ENCODE results near the gene CHEK1. TPM values are rescaled to one million over a fixed set of nuclear protein-coding genes. Genes with fewer than 3 reads are reported as not detected.

The CHEK1 gene
- total and polyA plus RNA-seq, 9 of the 15 experiments (the other 6 are each of a cell fraction or from before 2014, with no cell fraction given), result 62.6 to 108 (median 87.5) TPM

DNA sequence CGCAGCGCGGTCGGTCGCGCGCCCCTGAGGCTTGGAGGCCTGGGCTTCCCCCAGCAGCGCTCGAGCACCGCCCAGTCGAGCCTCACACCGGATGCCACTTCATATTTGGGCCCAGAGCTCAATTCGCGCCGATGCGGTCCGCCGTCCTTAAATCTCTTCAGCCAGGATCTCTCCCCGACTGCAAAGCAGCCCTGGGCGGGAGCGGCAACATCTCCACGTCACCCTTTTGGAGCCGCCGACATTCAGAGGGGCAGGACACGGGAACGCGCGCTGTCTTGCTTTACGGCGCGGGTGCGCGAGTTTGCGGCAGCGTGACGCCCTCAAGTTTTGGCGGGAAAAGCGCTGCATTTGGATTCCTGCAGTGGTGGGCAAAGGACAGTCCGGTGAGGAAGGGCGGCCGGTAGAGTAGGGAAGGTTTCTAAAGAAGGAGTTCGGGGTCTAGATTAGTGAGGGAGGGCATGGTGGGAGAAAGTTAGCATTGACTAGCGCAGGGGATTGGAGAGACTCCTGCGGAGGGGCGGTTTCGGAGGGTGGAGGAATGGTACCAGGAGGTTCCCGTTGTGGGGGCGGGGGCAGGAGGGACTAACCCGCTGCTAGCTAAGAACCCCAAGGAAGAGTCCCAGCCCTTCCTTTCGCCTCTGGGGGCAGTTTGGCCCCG, 796 bp downstream of the CHEK1 start (continued):
- peak; percentile 83 for TF ChIP-seq ETV1 (tag; conservative IDR thresholded peaks at IDR 0.05; ENCODE audit: low read depth)
- no peak for TF ChIP-seq TAL1 (IDR thresholded peaks at IDR 0.05)
- TF ChIP-seq, protein P1, sequence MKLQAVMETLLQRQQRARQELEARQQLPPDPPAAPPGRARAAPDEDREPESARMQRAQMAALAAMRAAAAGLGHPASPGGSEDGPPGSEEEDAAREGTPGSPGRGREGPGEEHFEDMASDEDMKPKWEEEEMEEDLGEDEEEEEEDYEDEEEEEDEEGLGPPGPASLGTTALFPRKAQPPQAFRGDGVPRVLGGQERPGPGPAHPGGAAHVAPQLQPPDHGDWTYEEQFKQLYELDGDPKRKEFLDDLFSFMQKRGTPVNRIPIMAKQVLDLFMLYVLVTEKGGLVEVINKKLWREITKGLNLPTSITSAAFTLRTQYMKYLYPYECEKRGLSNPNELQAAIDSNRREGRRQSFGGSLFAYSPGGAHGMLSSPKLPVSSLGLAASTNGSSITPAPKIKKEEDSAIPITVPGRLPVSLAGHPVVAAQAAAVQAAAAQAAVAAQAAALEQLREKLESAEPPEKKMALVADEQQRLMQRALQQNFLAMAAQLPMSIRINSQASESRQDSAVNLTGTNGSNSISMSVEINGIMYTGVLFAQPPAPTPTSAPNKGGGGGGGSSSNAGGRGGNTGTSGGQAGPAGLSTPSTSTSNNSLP (IDR thresholded peaks at IDR 0.05; ENCODE audit: borderline replicate concordance, low read depth, low read length), result 0 out of 2 replicates have a peak, but pooled peaks have one; percentile 15
- TF ChIP-seq MYBL2 (IDR thresholded peaks at IDR 0.05; ENCODE audit: low read depth), result peak; percentile 51; the same call in 1 of the 2 replicates
- no peak for TF ChIP-seq MYBL2 (CRISPR knock-in tag; IDR thresholded peaks at IDR 0.05; ENCODE audit: borderline replicate concordance)
- TF ChIP-seq, protein P2, sequence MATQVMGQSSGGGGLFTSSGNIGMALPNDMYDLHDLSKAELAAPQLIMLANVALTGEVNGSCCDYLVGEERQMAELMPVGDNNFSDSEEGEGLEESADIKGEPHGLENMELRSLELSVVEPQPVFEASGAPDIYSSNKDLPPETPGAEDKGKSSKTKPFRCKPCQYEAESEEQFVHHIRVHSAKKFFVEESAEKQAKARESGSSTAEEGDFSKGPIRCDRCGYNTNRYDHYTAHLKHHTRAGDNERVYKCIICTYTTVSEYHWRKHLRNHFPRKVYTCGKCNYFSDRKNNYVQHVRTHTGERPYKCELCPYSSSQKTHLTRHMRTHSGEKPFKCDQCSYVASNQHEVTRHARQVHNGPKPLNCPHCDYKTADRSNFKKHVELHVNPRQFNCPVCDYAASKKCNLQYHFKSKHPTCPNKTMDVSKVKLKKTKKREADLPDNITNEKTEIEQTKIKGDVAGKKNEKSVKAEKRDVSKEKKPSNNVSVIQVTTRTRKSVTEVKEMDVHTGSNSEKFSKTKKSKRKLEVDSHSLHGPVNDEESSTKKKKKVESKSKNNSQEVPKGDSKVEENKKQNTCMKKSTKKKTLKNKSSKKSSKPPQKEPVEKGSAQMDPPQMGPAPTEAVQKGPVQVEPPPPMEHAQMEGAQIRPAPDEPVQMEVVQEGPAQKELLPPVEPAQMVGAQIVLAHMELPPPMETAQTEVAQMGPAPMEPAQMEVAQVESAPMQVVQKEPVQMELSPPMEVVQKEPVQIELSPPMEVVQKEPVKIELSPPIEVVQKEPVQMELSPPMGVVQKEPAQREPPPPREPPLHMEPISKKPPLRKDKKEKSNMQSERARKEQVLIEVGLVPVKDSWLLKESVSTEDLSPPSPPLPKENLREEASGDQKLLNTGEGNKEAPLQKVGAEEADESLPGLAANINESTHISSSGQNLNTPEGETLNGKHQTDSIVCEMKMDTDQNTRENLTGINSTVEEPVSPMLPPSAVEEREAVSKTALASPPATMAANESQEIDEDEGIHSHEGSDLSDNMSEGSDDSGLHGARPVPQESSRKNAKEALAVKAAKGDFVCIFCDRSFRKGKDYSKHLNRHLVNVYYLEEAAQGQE (IDR thresholded peaks at IDR 0.05; ENCODE audit: borderline replicate concordance), result no peak
- TF ChIP-seq, protein P2 (CRISPR knock-in tag; IDR thresholded peaks at IDR 0.05; ENCODE audit: low read depth), result no peak
- TF ChIP-seq ZNF695 (CRISPR knock-in tag; IDR thresholded peaks at IDR 0.05), result no peak; the same call in 1 of the 2 replicates
- 0 out of 2 replicates have a peak, but pooled peaks have one; percentile 38 for TF ChIP-seq RBM14 (IDR thresholded peaks at IDR 0.05; ENCODE audit: borderline replicate concordance, insufficient read depth, low read depth, low read length)
- TF ChIP-seq GATA2 (CRISPR knock-in tag; IDR thresholded peaks at IDR 0.05), result no peak
- TF ChIP-seq, protein P3, sequence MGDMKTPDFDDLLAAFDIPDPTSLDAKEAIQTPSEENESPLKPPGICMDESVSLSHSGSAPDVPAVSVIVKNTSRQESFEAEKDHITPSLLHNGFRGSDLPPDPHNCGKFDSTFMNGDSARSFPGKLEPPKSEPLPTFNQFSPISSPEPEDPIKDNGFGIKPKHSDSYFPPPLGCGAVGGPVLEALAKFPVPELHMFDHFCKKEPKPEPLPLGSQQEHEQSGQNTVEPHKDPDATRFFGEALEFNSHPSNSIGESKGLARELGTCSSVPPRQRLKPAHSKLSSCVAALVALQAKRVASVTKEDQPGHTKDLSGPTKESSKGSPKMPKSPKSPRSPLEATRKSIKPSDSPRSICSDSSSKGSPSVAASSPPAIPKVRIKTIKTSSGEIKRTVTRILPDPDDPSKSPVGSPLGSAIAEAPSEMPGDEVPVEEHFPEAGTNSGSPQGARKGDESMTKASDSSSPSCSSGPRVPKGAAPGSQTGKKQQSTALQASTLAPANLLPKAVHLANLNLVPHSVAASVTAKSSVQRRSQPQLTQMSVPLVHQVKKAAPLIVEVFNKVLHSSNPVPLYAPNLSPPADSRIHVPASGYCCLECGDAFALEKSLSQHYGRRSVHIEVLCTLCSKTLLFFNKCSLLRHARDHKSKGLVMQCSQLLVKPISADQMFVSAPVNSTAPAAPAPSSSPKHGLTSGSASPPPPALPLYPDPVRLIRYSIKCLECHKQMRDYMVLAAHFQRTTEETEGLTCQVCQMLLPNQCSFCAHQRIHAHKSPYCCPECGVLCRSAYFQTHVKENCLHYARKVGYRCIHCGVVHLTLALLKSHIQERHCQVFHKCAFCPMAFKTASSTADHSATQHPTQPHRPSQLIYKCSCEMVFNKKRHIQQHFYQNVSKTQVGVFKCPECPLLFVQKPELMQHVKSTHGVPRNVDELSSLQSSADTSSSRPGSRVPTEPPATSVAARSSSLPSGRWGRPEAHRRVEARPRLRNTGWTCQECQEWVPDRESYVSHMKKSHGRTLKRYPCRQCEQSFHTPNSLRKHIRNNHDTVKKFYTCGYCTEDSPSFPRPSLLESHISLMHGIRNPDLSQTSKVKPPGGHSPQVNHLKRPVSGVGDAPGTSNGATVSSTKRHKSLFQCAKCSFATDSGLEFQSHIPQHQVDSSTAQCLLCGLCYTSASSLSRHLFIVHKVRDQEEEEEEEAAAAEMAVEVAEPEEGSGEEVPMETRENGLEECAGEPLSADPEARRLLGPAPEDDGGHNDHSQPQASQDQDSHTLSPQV (IDR thresholded peaks at IDR 0.05), result no peak; the same call in 1 of the 2 replicates
- peak; percentile 71 for TF ChIP-seq ZNF589 (CRISPR knock-in tag; IDR thresholded peaks at IDR 0.05; ENCODE audit: low read depth)
- peak; percentile 80; the same call in 1 of the 2 replicates for TF ChIP-seq GTF2F1 (IDR thresholded peaks at IDR 0.05; ENCODE audit: low read depth, low read length)
